Astrocyte of the spinal cord (primary cell): ENCODE results near the gene GREM1.
A peak's percentile ranks its signal among the peaks of the same experiment; 100 is the strongest.

Experiments
- DNase-seq: peaks from one replicate; pipeline ENCODE4 v3.0.0; 2011; ENCODE audit warnings: low read depth, low spot score
- H3K4me3 ChIP-seq: 2 replicates; pipeline ENCODE4 v1.5.1; 2011; ENCODE audit warnings: low read depth, mild to moderate bottlenecking, low read length, moderate library complexity
- CTCF ChIP-seq: IDR thresholded peaks from 2 replicates; pipeline ENCODE4 v1.5.1; 2012; ENCODE audit warnings: low read depth, mild to moderate bottlenecking, low read length, inconsistent platforms
- in situ Hi-C: cut with HindIII; loops from 2 replicates; pipeline ENCODE4 v1.10.0; 2017; ENCODE audit warnings: low sequenced_read_pairs

Gene GREM1

DNA sequence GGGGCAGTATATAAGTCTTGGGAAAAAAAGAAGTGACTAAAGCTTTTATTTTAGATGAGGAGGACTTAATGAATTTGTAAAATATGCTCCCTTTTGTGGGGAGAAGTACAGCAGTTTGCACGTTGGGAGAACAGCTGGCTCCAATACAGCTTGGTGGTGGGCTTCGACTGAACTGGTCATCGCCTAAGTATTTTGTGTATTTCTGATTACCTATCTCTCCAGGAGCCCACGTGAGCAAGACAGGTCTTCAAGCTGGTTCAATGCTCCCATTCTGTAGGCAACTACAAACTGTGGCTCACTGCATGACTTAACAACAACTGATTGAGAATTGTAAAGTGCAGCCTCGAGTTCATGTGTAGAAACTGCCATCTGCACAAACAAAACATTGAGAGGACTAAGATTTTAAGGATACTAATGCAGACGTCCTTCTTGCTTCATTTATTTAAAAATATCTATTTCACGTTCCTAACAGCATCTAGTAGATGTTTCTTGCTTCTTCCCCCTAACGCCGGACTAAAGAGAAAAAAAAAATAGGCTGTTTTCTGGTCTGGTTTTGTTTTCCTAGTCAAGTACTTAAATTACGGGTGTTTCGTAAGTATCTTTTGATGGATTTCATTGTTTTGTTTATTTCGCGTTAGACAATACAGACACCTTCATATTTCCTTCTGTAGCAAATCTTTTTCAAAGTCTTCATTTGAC lies 1.4 kb upstream of the GREM1 start:
- TF ChIP-seq CTCF = no peak
- H3K4me3 ChIP-seq = no peak overlapping the region
- DNase-seq = no peak
- in situ Hi-C loops = no loop called here

DNA sequence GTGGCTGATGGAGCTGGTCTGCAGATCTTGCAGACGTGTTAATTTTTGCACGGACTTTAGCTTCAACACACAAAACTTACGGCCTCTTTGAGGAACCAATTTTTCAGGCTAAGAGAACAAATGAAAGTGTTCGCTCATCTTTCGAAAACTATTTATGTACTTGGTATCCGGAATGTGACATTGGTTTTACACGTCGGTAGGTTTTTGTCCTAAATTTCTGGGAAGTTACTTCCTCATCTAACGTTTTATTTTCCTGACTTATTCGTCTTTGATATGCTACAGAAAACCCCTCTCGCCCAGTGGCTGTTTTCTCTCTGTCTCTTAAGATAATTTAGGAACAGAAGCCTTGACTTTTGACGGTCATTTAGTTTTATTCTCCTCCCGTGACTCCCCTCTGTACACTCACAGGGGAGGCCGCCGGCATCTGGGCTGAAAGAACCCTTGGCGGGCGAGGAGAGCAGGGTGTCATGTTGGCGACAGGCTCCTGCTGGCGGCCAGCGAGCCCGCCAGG lies 834 bp upstream of the GREM1 start:
- peak; percentile 29 for DNase-seq
- H3K4me3 ChIP-seq = peak overlapping the region; percentile 61
- TF ChIP-seq CTCF = no peak
- in situ Hi-C loops = no loop called here

GRCh38 chr15:32718227-32718820 lies 520 bp downstream of the GREM1 start:
- peak overlapping the region; percentile 61 for H3K4me3 ChIP-seq
- DNase-seq = peak; percentile 43
- in situ Hi-C loops = no loop called here
- no peak for TF ChIP-seq CTCF

DNA sequence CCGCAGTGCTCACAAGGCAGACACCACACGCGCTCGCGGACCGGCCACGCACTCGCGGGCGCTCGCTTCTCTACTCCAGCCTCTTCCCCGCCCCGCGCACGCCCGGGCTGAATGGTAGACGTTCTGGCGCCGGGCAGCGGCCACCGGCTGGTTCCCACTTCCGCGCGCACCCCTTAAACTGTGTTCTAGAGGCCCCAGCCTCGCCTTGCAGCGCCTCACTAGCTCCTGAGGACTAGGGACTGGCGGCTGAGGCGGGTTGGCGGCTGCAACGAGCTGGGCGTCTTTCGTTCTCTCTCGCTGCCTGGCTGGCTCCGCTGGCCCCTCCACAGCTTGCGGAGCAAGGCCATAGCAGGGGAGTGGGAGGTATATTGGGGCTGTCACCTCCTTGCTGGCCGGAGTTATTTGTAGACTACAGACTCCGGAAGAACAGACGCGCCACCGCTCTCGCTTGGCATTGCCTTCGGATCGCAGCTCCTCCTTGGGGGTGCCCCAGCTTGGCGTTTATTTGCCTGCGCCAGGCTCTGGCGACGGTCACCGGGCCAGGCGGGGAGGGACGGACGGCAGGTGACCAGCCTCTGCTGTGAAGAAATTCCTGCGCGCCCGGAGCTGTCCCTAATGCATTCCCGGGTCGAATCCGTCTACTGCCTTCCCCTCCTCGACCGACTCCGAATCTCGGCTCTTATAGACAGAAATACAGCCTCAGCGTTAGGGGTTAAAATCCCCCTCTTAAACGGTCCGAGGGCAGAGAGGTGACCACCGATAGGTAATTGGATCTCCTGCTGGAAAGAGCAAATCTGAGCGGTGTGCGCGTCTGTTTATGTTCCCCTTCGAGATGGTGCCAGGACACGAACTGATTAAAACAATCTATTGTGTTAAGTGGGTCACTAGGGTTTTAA lies 1.3 kb downstream of the GREM1 start:
- DNase-seq = peak; percentile 34
- in situ Hi-C loops = no loop called here
- H3K4me3 ChIP-seq = peak overlapping the region; percentile 61
- TF ChIP-seq CTCF = no peak

DNA sequence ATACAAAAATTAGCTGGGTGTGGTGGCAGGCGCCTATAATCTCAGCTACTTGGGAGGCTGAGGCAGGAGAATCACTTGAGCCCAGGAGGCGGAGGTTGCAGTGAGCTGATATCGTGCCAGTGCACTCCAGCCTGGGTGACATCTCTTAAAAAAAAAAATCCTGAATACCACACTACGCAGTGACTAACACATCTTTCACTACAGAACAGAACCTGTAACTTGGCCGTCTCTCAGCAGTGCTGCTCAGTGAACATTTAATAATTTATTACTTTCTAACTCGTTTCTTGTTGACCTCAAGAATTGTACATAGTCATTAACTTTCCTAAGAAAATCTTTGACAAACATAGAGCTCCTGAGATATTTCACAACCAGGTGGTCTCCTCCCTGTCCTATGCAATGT lies 3.8 kb downstream of the GREM1 start:
- no peak overlapping the region for H3K4me3 ChIP-seq
- TF ChIP-seq CTCF = no peak
- in situ Hi-C loops = no loop called here
- DNase-seq = peak; percentile 30

- in situ Hi-C loops = no loop called here
- H3K4me3 ChIP-seq = no peak overlapping the region
- TF ChIP-seq CTCF = no peak
- no peak for DNase-seq
Observed at GRCh38 chr15:32722136-32722535, 4.3 kb downstream of the GREM1 start.
